ENCODE results near the gene PNP.

DNA sequence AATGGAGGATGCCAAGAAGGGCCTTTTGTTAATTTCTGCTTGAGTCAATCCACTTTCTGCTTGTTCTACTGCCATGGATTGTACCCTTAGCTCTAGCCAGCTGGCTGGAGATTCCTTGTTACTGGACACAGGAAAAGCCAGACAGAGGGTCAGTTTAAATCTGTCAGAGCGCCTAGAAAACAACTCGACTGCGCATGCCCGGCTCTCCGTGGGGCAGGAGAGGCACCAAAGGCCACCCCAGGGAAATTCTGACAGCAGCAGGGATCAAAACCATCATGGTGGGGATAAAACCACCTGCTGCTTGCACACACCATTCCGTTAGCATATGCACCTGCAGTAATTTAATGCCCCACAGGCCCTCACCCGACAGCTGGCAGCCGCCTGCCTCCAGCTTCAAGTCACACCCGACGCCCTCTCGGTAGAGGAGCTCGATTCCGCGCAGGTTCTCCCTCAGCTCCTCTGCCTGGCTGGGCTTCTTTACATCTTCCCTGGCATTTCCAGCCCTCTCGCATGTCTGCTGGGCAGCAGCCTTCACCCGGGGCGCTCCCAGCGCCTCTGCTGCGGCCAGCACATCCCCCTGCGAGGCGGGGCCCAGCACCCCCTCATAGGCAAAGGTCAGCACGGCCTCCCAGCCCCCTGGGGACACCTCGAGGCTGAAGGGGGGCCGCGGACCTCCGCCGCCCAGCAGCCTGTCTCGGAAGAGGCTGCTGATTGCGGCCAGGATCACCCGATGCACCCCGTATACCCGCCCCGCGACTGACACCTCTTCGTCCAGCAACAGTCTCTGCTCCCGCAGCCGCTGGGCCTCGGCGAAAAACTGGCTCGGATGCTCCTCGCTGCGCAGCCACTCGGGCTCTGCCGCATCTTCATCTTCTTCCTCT is 34.3 kb upstream of the PNP start:
- TF ChIP-seq, protein P1, sequence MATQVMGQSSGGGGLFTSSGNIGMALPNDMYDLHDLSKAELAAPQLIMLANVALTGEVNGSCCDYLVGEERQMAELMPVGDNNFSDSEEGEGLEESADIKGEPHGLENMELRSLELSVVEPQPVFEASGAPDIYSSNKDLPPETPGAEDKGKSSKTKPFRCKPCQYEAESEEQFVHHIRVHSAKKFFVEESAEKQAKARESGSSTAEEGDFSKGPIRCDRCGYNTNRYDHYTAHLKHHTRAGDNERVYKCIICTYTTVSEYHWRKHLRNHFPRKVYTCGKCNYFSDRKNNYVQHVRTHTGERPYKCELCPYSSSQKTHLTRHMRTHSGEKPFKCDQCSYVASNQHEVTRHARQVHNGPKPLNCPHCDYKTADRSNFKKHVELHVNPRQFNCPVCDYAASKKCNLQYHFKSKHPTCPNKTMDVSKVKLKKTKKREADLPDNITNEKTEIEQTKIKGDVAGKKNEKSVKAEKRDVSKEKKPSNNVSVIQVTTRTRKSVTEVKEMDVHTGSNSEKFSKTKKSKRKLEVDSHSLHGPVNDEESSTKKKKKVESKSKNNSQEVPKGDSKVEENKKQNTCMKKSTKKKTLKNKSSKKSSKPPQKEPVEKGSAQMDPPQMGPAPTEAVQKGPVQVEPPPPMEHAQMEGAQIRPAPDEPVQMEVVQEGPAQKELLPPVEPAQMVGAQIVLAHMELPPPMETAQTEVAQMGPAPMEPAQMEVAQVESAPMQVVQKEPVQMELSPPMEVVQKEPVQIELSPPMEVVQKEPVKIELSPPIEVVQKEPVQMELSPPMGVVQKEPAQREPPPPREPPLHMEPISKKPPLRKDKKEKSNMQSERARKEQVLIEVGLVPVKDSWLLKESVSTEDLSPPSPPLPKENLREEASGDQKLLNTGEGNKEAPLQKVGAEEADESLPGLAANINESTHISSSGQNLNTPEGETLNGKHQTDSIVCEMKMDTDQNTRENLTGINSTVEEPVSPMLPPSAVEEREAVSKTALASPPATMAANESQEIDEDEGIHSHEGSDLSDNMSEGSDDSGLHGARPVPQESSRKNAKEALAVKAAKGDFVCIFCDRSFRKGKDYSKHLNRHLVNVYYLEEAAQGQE (IDR thresholded peaks at IDR 0.05; ENCODE audit: borderline replicate concordance) = no peak
- TF ChIP-seq, protein P2, sequence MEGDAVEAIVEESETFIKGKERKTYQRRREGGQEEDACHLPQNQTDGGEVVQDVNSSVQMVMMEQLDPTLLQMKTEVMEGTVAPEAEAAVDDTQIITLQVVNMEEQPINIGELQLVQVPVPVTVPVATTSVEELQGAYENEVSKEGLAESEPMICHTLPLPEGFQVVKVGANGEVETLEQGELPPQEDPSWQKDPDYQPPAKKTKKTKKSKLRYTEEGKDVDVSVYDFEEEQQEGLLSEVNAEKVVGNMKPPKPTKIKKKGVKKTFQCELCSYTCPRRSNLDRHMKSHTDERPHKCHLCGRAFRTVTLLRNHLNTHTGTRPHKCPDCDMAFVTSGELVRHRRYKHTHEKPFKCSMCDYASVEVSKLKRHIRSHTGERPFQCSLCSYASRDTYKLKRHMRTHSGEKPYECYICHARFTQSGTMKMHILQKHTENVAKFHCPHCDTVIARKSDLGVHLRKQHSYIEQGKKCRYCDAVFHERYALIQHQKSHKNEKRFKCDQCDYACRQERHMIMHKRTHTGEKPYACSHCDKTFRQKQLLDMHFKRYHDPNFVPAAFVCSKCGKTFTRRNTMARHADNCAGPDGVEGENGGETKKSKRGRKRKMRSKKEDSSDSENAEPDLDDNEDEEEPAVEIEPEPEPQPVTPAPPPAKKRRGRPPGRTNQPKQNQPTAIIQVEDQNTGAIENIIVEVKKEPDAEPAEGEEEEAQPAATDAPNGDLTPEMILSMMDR (IDR thresholded peaks at IDR 0.05; ENCODE audit: poor library complexity, severe bottlenecking) = no peak
- no peak for TF ChIP-seq RAD21 (conservative IDR thresholded peaks at IDR 0.05)
- TF ChIP-seq MXI1 (conservative IDR thresholded peaks at IDR 0.05; ENCODE audit: poor library complexity, severe bottlenecking) = no peak
- no peak for TF ChIP-seq EP300 (conservative IDR thresholded peaks at IDR 0.05; ENCODE audit: poor library complexity, severe bottlenecking)

All from neural cell (in vitro differentiated cells).